Activated CD4-positive, alpha-beta memory T cell treated with anti-CD3 and anti-CD28 coated beads for 36 hours (primary cell): ENCODE data around the gene SRSF4. TPM values are rescaled to one million over a fixed set of nuclear protein-coding genes. Genes with fewer than 3 reads are reported as not detected.
A peak's percentile ranks its signal among the peaks of the same experiment; 100 is the strongest.

Experiments used
- CTCF ChIA-PET: fragments of 350-600 bp; sonication (Branson Sonifier 250); formaldehyde crosslinking; loops from one replicate; lab custom pipeline; 2021; ENCODE audit warnings: antibody characterized with exemption, inconsistent platforms; lab: Charles Lee
- POLR2A ChIA-PET: fragments of 350-600 bp; sonication (Branson Sonifier 250); formaldehyde crosslinking; loops from one replicate; lab custom pipeline; 2021; ENCODE audit warnings: antibody characterized with exemption; lab: Charles Lee
- DNase-seq: peaks from one replicate; pipeline ENCODE4 v3.0.0-alpha.2; 2020
- H3K27ac Mint-ChIP-seq: one replicate; pipeline ENCODE4 v1.8.0; 2021; ENCODE audit warnings: mixed read lengths
- H3K27me3 Mint-ChIP-seq: one replicate; pipeline ENCODE4 v1.8.0; 2021; ENCODE audit warnings: mixed read lengths
- H3K36me3 Mint-ChIP-seq: one replicate; pipeline ENCODE4 v1.8.0; 2021; ENCODE audit warnings: mixed read lengths
- H3K4me1 Mint-ChIP-seq: one replicate; pipeline ENCODE4 v1.8.0; 2021; ENCODE audit warnings: low read depth, mixed read lengths
- H3K4me3 Mint-ChIP-seq: one replicate; pipeline ENCODE4 v1.8.0; 2021; ENCODE audit warnings: mild to moderate bottlenecking, mixed read lengths
- H3K9me3 Mint-ChIP-seq: one replicate; pipeline ENCODE4 v1.8.0; 2021; ENCODE audit warnings: mixed read lengths
- intact Hi-C: fragments of 100-400 bp; cut with micrococcal nuclease; formaldehyde crosslinking; loops from one replicate; pipeline ENCODE4 v1.15.1; 2023
- total RNA-seq, 2 experiments: library from RNA; stranded (reverse); gene quantifications; one replicate each; pipeline ENCODE4 v1.2.3, GENCODE V29; 2021

The SRSF4 gene
- total RNA-seq, 2 experiments from 2014 or later: 133 to 136 TPM

DNA sequence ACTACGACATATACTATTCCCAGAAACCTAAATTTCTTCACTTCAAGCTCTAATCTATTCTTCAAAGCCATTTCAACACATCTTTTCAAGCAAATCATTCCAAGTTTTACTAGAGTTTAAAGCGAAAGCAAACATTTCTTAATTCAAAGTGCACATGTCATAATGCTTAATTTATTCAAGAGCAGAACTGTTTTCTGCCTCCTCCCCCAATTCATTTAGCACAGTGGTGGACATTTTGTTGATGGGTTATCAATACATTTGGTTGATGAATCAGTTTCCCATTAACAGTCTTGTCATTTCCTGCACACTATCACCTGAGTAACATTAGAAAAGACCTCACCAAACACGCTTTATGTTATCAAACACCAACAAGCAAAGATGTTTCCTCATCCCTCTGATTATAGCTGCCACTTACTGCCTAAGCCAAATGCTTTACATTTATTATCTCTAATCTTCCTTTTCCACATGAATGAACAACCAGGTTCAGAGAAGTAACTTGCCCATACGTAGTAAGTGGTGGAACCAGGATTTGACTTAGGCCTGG, 2.0 kb downstream of the SRSF4 start:
- ChIA-PET POLR2A (interaction anchor here (0.6 to 3.0 kb wide), 4 partner anchors 9 to 674 kb away, joined by 3 to 14 read pairs (median 7); partner anchors contain the start of genes RCC1 and RNU11), CTCF (interaction anchor here (1.0 to 4.7 kb wide), 5 partner anchors 8 to 298 kb away, joined by 3 to 69 read pairs (median 4); no protein-coding TSS in a partner anchor)
- intact Hi-C loops: loop anchor here (2.0 to 10.0 kb wide), 5 partner anchors 53 to 855 kb away; partner anchors contain the start of genes GMEB1, MECR, MED18 and TMEM200B
- no peaks in the 10 kb centered on the region for H3K27me3 Mint-ChIP-seq
- peak overlapping the region; percentile 98 for H3K27ac Mint-ChIP-seq
- H3K4me3 Mint-ChIP-seq: peak overlapping the region; percentile 98
- DNase-seq: no peak
- no peaks in the 10 kb centered on the region for H3K9me3 Mint-ChIP-seq
- H3K36me3 Mint-ChIP-seq: peaks cover 40% of the 10 kb centered on the region
- peaks cover 50% of the 10 kb centered on the region for H3K4me1 Mint-ChIP-seq

DNA sequence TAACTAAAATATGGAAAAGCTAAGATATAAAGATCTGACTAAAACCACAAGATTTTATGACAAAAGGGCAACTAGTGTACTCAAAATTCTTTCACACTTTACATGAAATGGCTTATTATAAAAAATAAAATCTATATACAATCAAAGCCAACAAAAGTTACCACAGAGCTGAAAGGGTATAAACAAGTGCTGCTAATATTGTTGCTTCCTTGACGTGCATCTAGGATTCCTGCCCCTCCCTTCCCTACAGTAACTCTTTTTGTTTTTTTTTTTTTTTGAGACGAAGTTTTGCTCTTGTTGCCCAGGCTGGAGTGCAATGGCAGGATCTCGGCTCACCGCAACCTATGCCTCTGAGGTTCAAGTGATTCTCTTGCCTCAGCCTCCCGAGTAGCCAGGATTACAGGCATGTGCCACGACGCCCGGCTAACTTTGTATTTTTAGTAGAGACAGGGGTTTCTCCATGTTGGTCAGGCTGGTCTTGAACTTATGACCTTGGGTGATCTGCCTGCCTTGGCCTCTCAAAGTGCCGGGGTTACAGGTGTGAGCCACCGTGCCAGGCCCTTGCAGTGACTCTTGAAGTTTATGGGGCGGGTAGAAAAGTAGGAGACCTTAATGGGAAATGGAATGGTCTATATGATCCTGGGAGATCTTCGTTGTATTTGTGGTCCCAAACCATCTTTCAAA, 4.5 kb downstream of the SRSF4 start:
- Mint-ChIP-seq H3K4me1 (peaks cover 51% of the 10 kb centered on the region), H3K9me3 (no peaks in the 10 kb centered on the region), H3K36me3 (peaks cover 49% of the 10 kb centered on the region), H3K27me3 (no peaks in the 10 kb centered on the region), H3K4me3 (peak overlapping the region; percentile 25), H3K27ac (peak overlapping the region; percentile 72)
- intact Hi-C loops: no loop called here
- no peak for DNase-seq
- CTCF ChIA-PET: interaction anchor here (1.1 to 1.2 kb wide), 3 partner anchors 20 to 300 kb away, joined by 4 read pairs; no protein-coding TSS in a partner anchor
- POLR2A ChIA-PET: no interaction called here

DNA sequence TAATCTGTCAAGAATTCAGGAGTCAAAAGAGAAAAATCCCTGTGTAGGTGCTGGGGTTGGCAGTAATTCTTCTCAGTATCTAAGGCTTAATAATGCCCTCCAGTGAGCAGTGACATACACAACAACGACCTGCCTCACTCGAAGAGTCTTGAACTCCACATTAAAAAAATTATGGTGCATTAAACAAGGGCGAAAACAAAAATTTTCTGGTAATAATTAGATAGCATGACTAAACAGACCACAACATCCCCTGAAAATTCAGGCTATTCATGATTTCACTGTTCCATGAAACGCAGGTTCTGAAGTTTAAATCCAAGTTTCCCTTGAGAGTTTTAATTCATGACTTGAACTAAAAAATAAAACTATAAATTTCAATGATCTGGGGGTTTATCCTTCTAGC, 5.1 kb downstream of the SRSF4 start:
- H3K27ac Mint-ChIP-seq: peak overlapping the region; percentile 49
- ChIA-PET CTCF (interaction anchor here (1.1 to 1.2 kb wide), 3 partner anchors 21 to 300 kb away, joined by 4 read pairs; no protein-coding TSS in a partner anchor), POLR2A (no interaction called here)
- no peaks in the 10 kb centered on the region for H3K27me3 Mint-ChIP-seq
- H3K9me3 Mint-ChIP-seq: no peaks in the 10 kb centered on the region
- peaks cover 53% of the 10 kb centered on the region for H3K36me3 Mint-ChIP-seq
- H3K4me3 Mint-ChIP-seq: no peak overlapping the region
- intact Hi-C loops: no loop called here
- DNase-seq: no peak
- H3K4me1 Mint-ChIP-seq: peaks cover 53% of the 10 kb centered on the region

DNA sequence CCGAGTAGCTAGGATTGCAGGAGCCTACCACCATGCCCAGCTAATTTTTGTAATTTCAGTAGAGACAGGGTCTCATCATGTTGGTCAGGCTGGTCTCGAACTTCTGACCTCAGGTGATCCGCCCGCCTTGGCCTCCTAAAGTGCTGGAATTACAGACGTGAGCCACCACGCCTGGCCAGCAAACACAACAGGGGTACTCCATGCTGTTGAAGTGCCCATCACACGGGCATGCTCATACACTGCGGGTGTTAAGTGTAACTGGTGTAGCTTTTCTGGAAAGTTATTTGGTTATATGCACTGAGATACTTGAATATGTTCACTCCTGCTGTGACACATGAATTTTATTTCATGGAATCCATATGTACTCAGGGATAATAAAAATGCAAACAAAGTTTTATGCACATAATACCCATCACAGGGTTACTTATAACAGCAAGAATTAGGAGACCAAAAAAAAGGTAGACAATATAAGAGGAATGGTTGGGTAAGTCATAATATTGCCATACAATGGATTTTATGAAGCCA, 9.2 kb downstream of the SRSF4 start:
- Mint-ChIP-seq H3K4me1 (peaks cover 59% of the 10 kb centered on the region), H3K4me3 (no peak overlapping the region), H3K36me3 (peaks cover 32% of the 10 kb centered on the region), H3K9me3 (no peaks in the 10 kb centered on the region), H3K27me3 (no peaks in the 10 kb centered on the region), H3K27ac (no peak overlapping the region)
- ChIA-PET POLR2A (interaction anchor here (0.6 to 2.6 kb wide), 2 partner anchors 9 to 421 kb away, joined by 6 to 16 read pairs; partner anchors contain the start of gene SRSF4), CTCF (interaction anchor here (1.0 kb wide), 1 partner anchor 9 kb away, joined by 3 read pairs; the partner anchor contains the start of gene SRSF4)
- no peak for DNase-seq
- intact Hi-C loops: no loop called here

DNA sequence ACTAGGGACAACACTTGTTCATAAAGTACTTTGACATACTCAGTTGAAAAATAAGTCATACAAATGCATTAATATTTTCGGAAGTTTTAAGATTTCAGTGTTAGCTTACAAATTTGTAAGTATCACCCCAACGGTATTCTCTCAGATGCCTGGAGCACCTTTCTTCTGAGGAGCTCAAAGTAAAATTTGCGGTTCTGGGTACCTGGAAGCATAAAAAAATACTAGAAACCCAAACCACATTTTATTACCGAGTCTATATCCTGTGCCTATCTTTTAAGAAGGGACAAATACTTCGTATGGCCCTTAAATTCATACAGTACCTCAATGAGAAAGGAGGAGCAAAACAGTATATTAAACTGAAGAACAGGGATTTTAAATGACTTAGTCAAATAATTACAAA, 10.2 kb downstream of the SRSF4 start:
- Mint-ChIP-seq H3K36me3 (peaks cover 33% of the 10 kb centered on the region), H3K27me3 (no peaks in the 10 kb centered on the region), H3K4me1 (peaks cover 59% of the 10 kb centered on the region), H3K27ac (no peak overlapping the region), H3K4me3 (no peak overlapping the region), H3K9me3 (no peaks in the 10 kb centered on the region)
- DNase-seq: no peak
- ChIA-PET CTCF (interaction anchor here (0.7 to 1.7 kb wide), 3 partner anchors 8 to 31 kb away, joined by 3 to 6 read pairs (median 4); no protein-coding TSS in a partner anchor), POLR2A (interaction anchor here (2.6 kb wide), 2 partner anchors 8 to 10 kb away, joined by 11 to 16 read pairs; partner anchors contain the start of gene SRSF4)
- intact Hi-C loops: no loop called here

DNA sequence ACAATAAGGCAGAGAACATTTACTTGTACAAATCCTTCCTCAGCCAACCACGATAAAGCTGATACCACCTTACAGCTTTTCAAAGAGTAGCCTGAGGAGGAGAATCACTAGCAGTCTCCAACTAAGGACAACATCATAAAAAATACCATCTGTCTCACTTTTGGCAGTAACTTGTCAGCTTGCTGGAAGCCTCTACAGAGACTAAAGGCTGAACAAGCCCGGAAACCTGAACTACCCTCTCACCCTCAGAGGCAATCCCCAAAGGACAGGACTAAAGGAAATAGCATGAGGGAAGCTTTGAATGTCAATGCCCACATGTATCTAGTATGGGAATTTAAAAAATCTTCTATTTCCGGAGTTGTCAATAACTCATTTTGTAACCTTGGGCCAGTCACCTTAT, 10.6 kb downstream of the SRSF4 start:
- no peak for DNase-seq
- H3K4me3 Mint-ChIP-seq: no peak overlapping the region
- H3K9me3 Mint-ChIP-seq: no peaks in the 10 kb centered on the region
- intact Hi-C loops: no loop called here
- ChIA-PET POLR2A (interaction anchor here (2.6 kb wide), 2 partner anchors 8 to 10 kb away, joined by 11 to 16 read pairs; partner anchors contain the start of gene SRSF4), CTCF (interaction anchor here (0.7 to 1.7 kb wide), 3 partner anchors 9 to 31 kb away, joined by 3 to 6 read pairs (median 4); no protein-coding TSS in a partner anchor)
- H3K4me1 Mint-ChIP-seq: peaks cover 60% of the 10 kb centered on the region
- peak overlapping the region; percentile 25 for H3K27ac Mint-ChIP-seq
- no peaks in the 10 kb centered on the region for H3K27me3 Mint-ChIP-seq
- peaks cover 36% of the 10 kb centered on the region for H3K36me3 Mint-ChIP-seq

DNA sequence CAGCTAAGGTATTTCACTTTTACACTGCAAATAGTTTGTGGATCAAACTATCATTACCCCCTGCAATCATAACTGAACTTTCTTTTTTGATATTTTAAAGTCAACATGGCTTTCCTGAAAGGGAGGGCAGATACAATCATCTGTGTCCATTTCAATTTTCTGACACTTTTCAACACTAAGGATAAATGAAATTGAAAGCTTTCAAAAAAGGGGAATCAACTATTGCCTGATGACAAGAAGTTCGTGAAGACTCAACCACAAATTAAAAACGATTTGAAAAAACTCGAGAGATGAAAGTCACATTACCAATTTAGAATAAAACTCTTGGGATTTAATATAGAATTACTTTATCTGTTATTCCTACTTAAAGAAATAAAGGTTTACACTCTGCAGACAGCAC, 11.7 kb downstream of the SRSF4 start:
- peak overlapping the region; percentile 28 for H3K27ac Mint-ChIP-seq
- no peak overlapping the region for H3K4me3 Mint-ChIP-seq
- ChIA-PET CTCF (interaction anchor here (1.7 to 2.0 kb wide), 2 partner anchors 12 to 32 kb away, joined by 6 read pairs; partner anchors contain the start of gene SRSF4), POLR2A (interaction anchor here (2.6 kb wide), 2 partner anchors 10 to 12 kb away, joined by 11 to 16 read pairs; partner anchors contain the start of gene SRSF4)
- H3K27me3 Mint-ChIP-seq: no peaks in the 10 kb centered on the region
- no peaks in the 10 kb centered on the region for H3K9me3 Mint-ChIP-seq
- H3K36me3 Mint-ChIP-seq: peaks cover 44% of the 10 kb centered on the region
- DNase-seq: no peak
- H3K4me1 Mint-ChIP-seq: peaks cover 63% of the 10 kb centered on the region
- intact Hi-C loops: no loop called here

DNA sequence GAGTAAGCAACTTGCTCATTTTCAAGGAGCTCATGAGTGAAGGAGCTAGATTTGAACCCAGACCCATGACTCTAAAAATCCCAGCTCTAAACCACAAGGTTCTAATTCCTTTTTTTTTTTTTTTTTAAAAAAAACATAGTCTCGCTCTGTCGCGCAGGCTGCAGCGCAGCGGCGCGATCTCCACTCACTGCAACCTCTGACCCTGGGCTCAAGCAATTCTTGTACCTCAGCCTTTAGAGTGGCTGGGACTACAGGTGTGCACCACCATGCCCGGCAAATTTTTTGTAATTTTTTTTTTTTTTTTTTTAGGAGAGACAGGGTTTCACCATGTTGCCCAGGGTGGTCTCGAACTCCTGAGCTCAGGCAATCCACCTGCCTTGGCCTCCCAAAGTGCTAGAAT, 13.8 kb downstream of the SRSF4 start:
- ChIA-PET CTCF (interaction anchor here (1.4 kb wide), 1 partner anchor 14 kb away, joined by 6 read pairs; the partner anchor contains the start of gene SRSF4), POLR2A (interaction anchor here (0.6 kb wide), 1 partner anchor 11 kb away, joined by 3 read pairs; no protein-coding TSS in a partner anchor)
- no peak overlapping the region for H3K4me3 Mint-ChIP-seq
- peaks cover 52% of the 10 kb centered on the region for H3K36me3 Mint-ChIP-seq
- peaks cover 73% of the 10 kb centered on the region for H3K4me1 Mint-ChIP-seq
- no peak overlapping the region for H3K27ac Mint-ChIP-seq
- intact Hi-C loops: no loop called here
- H3K9me3 Mint-ChIP-seq: no peaks in the 10 kb centered on the region
- no peak for DNase-seq
- H3K27me3 Mint-ChIP-seq: no peaks in the 10 kb centered on the region

DNA sequence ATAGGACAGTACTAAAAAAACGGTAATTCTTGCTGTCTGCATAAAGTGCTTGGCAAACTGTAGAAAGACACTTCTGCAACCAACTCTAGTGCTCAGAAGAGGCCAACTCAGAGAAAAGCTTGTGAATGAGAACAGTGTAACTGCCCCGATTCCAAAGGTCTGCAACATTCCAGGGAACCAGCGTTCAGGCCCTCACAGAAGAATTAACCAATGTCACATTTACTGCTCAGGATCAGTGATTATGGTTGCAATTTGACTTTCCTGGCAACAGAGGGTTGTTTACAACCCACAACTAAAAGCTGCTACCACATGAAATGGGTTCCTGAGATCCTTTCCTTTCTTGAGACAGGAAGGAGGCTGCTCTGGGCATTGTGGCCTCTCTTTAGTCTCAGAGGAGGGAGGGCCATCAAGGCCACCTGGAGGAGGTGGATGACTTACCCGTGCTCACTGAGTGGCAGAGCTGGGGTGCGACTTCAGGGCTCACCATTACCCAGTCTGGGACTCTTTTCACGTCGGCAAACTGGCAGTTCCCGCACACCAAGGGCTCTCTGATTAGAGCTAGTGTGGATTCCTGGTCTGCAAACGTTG, 15.3 kb downstream of the SRSF4 start:
- Mint-ChIP-seq H3K4me1 (peaks cover 65% of the 10 kb centered on the region), H3K27me3 (no peaks in the 10 kb centered on the region), H3K4me3 (no peak overlapping the region), H3K27ac (peak overlapping the region; percentile 18), H3K9me3 (no peaks in the 10 kb centered on the region), H3K36me3 (peaks cover 48% of the 10 kb centered on the region)
- intact Hi-C loops: no loop called here
- ChIA-PET CTCF (interaction anchor here (0.8 to 0.9 kb wide), 2 partner anchors 36 to 296 kb away, joined by 3 read pairs; no protein-coding TSS in a partner anchor), POLR2A (interaction anchor here (0.6 kb wide), 1 partner anchor 355 kb away, joined by 3 read pairs; no protein-coding TSS in a partner anchor)
- no peak for DNase-seq

DNA sequence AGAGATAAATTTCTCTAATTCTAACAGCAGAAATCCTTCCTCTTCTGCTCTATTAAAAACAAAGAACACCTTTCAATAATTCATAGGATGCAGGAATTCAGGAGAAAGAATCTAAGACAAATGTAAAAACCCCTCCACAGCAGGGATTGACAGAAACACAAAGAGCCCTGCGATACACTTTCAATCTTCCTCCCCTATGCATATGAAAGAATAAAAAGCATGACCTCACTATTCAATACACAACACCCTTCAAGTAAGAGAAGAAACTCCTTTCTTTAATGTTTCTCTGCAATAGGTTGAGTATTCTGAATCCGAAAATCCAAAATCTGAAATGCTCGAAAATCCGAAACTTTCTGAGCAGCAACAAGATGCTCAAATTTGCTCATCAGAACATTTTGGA, 17.1 kb downstream of the SRSF4 start:
- H3K4me1 Mint-ChIP-seq: peaks cover 49% of the 10 kb centered on the region
- H3K4me3 Mint-ChIP-seq: no peak overlapping the region
- intact Hi-C loops: no loop called here
- H3K9me3 Mint-ChIP-seq: no peaks in the 10 kb centered on the region
- ChIA-PET POLR2A (no interaction called here), CTCF (no interaction called here)
- H3K27ac Mint-ChIP-seq: no peak overlapping the region
- H3K27me3 Mint-ChIP-seq: no peaks in the 10 kb centered on the region
- H3K36me3 Mint-ChIP-seq: peaks cover 46% of the 10 kb centered on the region
- no peak for DNase-seq

DNA sequence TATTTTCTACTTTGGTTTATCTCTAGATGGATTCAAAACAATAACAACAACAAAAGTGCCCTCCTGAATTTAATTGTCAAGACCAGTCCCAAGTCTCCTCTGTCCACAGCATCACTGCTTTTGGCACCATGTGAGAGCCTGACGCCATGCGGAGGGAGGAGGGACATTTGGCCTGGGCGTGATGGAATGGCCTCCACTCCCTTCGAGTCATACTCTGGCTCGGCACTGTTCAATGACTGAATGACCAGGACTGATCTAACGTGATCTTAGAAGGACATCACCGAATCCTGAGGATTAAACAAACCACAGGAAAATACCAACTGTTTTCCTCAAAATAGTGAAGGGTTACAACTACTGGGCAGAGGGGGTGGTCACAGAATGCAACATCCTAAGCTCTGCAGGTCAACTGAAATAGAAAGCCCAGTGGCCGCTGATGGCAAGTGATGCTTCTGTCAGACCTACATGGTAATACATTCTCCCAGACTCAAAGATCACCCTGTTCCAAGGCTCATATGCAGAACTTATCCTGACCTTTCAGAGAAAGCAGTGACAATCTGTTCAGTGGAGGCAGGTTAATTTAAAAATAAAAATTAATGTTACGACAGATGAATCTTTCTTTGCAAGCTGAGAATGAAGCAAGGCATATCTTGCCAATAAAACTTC, 19.1 kb downstream of the SRSF4 start:
- ChIA-PET POLR2A (no interaction called here), CTCF (no interaction called here)
- DNase-seq: no peak
- Mint-ChIP-seq H3K9me3 (no peaks in the 10 kb centered on the region), H3K4me3 (no peak overlapping the region), H3K36me3 (peaks cover 50% of the 10 kb centered on the region), H3K27me3 (no peaks in the 10 kb centered on the region), H3K4me1 (peaks cover 38% of the 10 kb centered on the region), H3K27ac (no peak overlapping the region)
- intact Hi-C loops: no loop called here
